NCI-H2171 treated with DMSO at 0.1 percent for 48 hours (cell line): ENCODE measurements around the gene MAP1LC3C.

ENCODE experiments used
- DNase-seq: peaks from one replicate; lab custom pipeline; 2025; lab: John Stamatoyannopoulos, UW

The MAP1LC3C gene

DNA sequence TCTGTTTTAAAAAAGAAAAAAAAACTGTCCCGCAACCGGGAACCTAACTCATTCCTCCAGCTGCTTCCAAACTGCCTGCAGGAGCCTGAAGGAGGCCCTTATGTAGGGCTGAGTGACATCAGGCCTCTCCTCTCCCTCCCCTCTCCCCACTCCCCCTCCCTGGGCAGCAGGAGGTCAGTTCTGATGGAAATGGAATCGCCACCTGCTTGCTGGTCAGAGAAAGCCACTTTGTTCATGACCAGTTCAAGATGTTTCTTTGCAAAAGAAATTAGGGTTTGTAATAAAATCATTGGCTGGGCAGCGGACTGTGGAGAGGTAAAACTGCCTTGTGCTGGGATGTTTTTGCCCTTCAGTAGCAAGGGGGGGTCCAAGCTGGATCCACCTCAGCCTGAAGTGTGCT, at the start of gene MAP1LC3C:
Gene MAP1LC3C (minus strand): TSS at position 73 of the 400 bp plus-strand sequence. CDS start 90 bp downstream, outside the sequence.
- DNase-seq = no peak

GRCh38 chr1:242043165-242043564, 44.3 kb upstream of the MAP1LC3C start:
- DNase-seq = no peak

GRCh38 chr1:242034392-242034791, 35.5 kb upstream of the MAP1LC3C start:
- no peak for DNase-seq

GRCh38 chr1:242033447-242033846, 34.5 kb upstream of the MAP1LC3C start:
- no peak for DNase-seq

DNA sequence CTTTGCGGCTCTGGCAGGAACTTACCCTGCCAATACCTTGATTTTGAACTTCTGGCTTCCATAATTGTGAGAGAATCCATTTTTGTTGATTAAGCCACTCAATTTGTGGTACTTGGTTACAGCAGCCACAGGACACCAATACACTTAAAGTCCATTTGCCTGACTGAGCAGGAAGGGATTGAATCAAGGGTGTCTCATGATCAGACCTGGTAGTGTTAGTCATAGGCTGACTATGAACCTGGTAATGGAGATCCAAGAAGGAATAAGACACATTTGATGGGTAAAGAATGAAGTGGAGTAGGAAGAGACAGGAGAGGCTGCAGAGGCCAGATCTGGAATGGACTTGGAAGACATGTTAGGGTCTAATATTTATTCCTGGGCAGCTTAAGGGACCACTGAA, 31.2 kb upstream of the MAP1LC3C start:
- DNase-seq = no peak

GRCh38 chr1:242025681-242026080, 26.8 kb upstream of the MAP1LC3C start:
- no peak for DNase-seq

- no peak for DNase-seq
Observed at GRCh38 chr1:242023805-242024204, 24.9 kb upstream of the MAP1LC3C start.

- no peak for DNase-seq
Observed at GRCh38 chr1:242019018-242019417, 20.1 kb upstream of the MAP1LC3C start.

GRCh38 chr1:242017580-242018233, 18.8 kb upstream of the MAP1LC3C start:
- DNase-seq = peak; percentile 39

DNA sequence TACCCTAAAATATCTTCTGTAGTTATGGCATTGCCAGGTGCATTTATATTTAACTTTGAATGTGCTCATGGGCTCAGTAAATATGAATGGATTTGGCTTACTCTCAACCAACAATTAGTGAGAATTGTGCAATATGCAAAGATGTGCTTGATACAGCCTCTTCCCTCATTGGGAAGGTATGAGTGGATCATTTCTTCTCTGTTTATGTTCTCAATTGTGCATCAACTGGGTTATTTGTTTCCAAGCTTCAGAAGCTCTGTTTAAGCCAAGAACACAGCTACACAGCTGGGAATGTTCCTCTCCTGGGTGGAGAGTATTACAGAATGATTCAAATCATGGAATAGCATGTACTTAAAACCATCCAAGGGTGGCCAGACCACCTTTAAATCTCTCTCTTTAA, 17.6 kb upstream of the MAP1LC3C start:
- no peak for DNase-seq

DNA sequence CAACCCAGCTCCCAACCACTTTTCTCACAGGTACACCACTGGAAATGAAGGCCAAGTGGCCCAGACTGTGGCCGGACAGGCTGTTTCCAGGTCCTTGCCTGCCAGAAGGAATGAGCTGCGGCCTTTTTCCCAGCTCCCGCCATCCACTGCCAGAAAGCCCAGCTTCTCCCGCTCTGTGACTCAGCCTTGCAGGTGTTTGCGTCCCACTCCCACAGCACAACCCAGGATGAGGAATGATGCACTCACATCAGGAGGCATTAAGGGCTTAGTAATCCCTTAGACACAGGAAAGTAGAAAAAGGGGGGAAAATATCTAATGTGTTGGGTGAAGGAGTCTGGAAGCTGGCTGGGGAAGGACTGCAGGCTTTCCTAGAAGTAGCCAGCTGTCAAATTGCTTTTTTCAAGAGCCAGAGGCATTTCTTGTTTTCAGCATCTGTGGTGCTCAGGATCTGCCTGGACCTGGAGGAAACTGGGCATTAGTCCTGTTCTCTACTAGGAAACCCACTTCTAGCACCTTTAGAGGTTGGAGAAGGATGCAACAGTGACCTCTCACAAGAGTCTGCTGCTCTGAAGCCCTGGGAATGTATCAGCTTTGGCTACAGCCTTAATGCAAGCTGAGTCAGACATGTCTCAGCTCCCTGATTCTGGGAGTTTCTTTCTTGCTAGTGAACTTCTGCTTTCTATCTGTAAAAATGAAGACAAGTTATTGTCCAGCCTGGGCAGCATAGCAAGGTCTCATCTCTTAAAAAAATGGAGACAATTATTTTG, 13.2 kb upstream of the MAP1LC3C start:
- no peak for DNase-seq

DNA sequence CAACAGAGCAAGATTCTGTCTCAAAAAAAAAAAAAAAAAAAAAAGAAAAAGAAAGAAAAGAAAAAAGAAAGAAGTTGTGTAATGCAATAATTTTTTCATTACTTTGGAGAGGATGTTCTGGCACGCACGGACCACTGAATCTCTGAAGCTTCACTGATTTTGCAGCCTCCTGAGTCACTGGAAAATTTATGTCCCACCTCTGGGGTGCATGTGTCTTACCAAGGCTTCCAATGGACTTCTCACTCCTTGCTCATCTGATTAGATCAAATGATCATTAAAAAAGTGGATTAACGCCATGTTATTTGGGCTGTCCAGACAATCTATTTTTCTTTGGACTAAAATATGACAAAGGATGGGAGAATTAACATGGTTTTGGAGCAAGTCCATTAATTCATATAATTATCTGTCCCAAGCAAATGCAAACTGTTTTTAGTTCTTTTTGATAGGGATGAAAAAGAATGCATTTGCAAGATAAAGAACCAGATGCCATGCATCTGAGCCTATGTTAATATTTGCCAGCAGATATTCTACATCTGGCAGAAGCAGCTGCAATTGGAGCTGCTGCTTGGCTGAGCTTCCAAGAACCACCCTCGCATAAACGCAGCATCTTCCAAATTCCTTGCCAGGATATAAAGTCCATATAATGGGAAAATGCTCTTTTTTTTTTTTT, 10.1 kb upstream of the MAP1LC3C start:
- DNase-seq = no peak

- no peak for DNase-seq
Observed at GRCh38 chr1:242006976-242007375, 8.1 kb upstream of the MAP1LC3C start.

DNA sequence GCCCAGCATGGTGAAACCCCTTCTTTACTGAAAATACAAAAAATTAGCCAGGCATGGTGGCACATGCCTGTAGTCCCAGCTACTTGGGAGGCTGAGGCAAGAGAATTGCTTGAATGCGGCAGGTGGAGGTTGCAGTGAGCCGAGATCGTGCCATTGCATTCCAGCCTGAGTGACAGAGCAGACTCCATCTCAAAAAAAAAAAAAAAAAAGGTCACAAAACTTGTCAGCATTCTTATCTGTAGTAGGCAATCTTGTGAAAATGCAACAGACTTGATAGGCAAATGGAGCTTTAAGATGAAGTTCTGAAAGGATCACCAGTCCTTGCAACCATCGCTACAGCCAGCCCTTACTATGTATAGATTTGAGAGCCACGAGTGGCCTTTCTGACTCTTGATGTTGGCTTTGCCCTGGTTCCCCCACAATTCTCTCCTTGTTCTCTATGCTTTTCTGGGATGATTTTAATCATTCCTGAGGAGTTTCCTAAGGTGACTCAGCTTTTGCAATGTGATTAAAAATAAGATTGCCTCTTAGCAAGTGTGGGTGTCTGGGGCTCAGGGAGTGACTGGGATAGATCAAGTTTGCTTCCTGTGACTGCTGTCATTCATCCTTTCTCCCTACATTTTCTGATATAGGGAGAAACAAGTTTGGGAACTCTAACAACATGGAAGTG, 7.1 kb upstream of the MAP1LC3C start:
- no peak for DNase-seq

- DNase-seq = no peak
Observed at GRCh38 chr1:242004751-242005495, 6.0 kb upstream of the MAP1LC3C start.

DNA sequence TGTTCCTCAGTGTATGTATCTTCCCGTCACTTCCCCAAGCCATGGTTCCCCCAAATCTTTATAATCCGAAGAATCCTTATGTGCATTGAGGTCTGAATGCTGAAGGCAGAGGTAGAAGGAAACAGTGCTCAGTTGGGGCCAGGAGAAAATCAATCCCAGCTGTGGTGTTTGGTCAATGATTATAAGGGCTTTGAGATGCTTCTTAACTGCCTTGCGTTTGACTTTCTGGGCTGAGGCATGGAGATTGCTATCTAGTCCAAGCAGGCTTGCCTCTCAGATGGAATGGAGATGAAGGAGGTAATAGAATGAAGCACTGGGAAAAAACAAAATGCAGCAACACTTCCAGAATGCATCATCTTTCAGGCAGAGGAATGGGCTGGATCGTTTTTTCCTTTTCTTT, 3.6 kb upstream of the MAP1LC3C start:
- DNase-seq = no peak

GRCh38 chr1:242002072-242002471, 3.2 kb upstream of the MAP1LC3C start:
- DNase-seq = no peak

- DNase-seq = no peak
Observed at GRCh38 chr1:242000434-242000833, 1.5 kb upstream of the MAP1LC3C start.

GRCh38 chr1:241998412-241998921, 431 bp downstream of the MAP1LC3C start:
- DNase-seq = peak; percentile 12

DNA sequence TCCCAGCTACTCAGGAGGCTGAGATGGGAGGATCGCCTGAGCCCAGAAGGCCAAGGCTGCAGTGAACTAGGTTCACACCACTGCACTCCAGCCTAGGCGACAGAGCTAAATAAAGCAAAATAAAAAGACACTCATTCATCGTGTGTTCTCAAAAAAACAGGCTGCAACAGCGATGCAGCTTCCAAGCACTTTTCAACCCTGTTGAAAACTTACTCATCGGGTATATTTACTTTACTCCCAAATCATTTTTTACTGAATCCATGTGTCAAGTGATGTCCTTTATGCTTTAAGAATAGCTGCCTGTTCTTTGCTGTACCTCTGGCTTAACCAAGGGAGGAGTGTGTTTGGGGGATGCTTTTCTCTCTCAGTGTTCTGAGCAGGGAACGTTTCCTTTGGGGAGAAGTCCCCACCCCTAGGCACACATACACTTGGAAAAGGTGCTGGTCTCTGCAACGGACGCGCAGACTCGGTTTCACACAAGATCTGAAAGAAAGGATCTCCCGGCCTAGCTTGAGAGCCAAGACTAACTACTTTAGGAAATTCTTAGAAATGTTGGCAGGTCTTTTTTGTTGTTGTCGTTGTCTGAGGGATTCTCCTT, 1.4 kb downstream of the MAP1LC3C start:
- DNase-seq = no peak

DNA sequence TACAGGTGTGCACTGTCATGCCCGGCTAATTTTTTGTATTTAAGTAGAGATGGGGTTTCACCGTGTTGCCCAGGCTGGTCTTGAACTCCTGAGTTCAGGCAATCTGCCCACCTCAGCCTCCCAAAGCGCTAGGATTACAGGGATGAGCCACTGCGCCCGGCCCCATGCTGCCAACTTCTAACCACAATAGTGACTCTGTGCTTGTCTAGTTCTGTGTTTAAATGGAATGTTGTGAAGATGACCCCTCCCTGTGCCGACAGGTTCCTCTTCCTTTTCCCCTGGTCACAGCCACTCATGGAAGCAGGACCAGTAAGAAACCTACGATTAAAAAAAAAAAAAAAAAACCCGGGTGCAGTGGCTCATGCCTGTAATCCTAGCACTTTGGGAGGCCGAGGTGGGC, 4.7 kb downstream of the MAP1LC3C start:
- DNase-seq = no peak
